BE2C (cell line): ENCODE data around the gene FOXN3.
A peak's percentile ranks its signal among the peaks of the same experiment; 100 is the strongest.

Experiments used
- DNase-seq: peaks from one replicate; pipeline ENCODE4 v3.0.0-alpha.2; 2020
- H3K27me3 ChIP-seq: fragments of 250-450 bp; sonication (Bioruptor Pico); 2 replicates; pipeline ENCODE4 v1.5.1; 2020; ENCODE audit warnings: mild to moderate bottlenecking
- H3K36me3 ChIP-seq: fragments of 250-450 bp; sonication (Bioruptor Pico); 2 replicates; pipeline ENCODE4 v1.5.1; 2020; ENCODE audit warnings: mild to moderate bottlenecking
- H3K4me1 ChIP-seq: fragments of 250-450 bp; sonication (Bioruptor Pico); 2 replicates; pipeline ENCODE4 v1.5.1; 2020
- H3K4me3 ChIP-seq: 2 replicates; pipeline ENCODE4 v1.5.1; 2011; ENCODE audit warnings: low read depth, low read length
- H3K9me3 ChIP-seq: fragments of 250-450 bp; sonication (Bioruptor Pico); 2 replicates; pipeline ENCODE4 v1.5.1; 2020
- CTCF ChIP-seq: IDR thresholded peaks from 2 replicates; pipeline ENCODE4 v1.5.1; 2012; ENCODE audit warnings: mild to moderate bottlenecking, low read depth, low read length

Gene FOXN3

GRCh38 chr14:89352976-89353765 lies 63.9 kb downstream of the FOXN3 start:
- DNase-seq = no peak
- Histone ChIP-seq H3K27me3 (no peaks in the 10 kb centered on the region), H3K9me3 (no peaks in the 10 kb centered on the region), H3K4me1 (peaks cover 21% of the 10 kb centered on the region), H3K36me3 (peaks cover under 1% of the 10 kb centered on the region; the same call in 1 of the 2 replicates), H3K4me3 (no peak overlapping the region)
- TF ChIP-seq CTCF = no peak

- no peaks in the 10 kb centered on the region for H3K9me3 ChIP-seq
- H3K36me3 ChIP-seq = peaks cover 4% of the 10 kb centered on the region; the same call in 1 of the 2 replicates
- H3K4me3 ChIP-seq = no peak overlapping the region
- TF ChIP-seq CTCF = no peak
- H3K27me3 ChIP-seq = no peaks in the 10 kb centered on the region
- peaks cover 21% of the 10 kb centered on the region for H3K4me1 ChIP-seq
- no peak for DNase-seq
Measured at GRCh38 chr14:89351516-89352404, 65.3 kb downstream of the FOXN3 start.

GRCh38 chr14:89351221-89351515 lies 65.9 kb downstream of the FOXN3 start:
- DNase-seq = no peak
- TF ChIP-seq CTCF = no peak
- Histone ChIP-seq H3K36me3 (peaks cover 4% of the 10 kb centered on the region; the same call in 1 of the 2 replicates), H3K4me3 (no peak overlapping the region), H3K27me3 (no peaks in the 10 kb centered on the region), H3K9me3 (no peaks in the 10 kb centered on the region), H3K4me1 (peaks cover 21% of the 10 kb centered on the region)

GRCh38 chr14:89350152-89350551 lies 66.9 kb downstream of the FOXN3 start:
- Histone ChIP-seq H3K4me1 (peaks cover 21% of the 10 kb centered on the region), H3K4me3 (no peak overlapping the region), H3K27me3 (no peaks in the 10 kb centered on the region), H3K9me3 (no peaks in the 10 kb centered on the region), H3K36me3 (peaks cover 4% of the 10 kb centered on the region; the same call in 1 of the 2 replicates)
- no peak for DNase-seq
- TF ChIP-seq CTCF = no peak

GRCh38 chr14:89349171-89350008 lies 67.6 kb downstream of the FOXN3 start:
- H3K4me1 ChIP-seq = peaks cover 21% of the 10 kb centered on the region
- no peak for TF ChIP-seq CTCF
- peak; percentile 88 for DNase-seq

More at GRCh38 chr14:89349171-89350008, 67.6 kb downstream of the FOXN3 start:
- no peak overlapping the region for H3K4me3 ChIP-seq
- H3K27me3 ChIP-seq = no peaks in the 10 kb centered on the region
- H3K36me3 ChIP-seq = peaks cover 4% of the 10 kb centered on the region; the same call in 1 of the 2 replicates
- H3K9me3 ChIP-seq = no peaks in the 10 kb centered on the region
